Activated naive CD4-positive, alpha-beta T cell treated with Interleukin-2 at 50 U/mL for 16 hours (primary cell): ENCODE data around the gene PIGP.
A peak's percentile ranks its signal among the peaks of the same experiment; 100 is the strongest.
"Not testable (repeated sequence)": the region's sequence is repeated elsewhere in the genome, so short reads cannot be mapped to it uniquely, and the experiment has no call there.

Experiments used
- DNase-seq: peaks from one replicate; pipeline ENCODE4 v3.0.0-alpha.2; 2020

The PIGP gene

GRCh38 chr21:37075214-37075770 lies 2.4 kb upstream of the PIGP start:
- no peak for DNase-seq

- no peak for DNase-seq
Measured at GRCh38 chr21:37074546-37074945, 1.7 kb upstream of the PIGP start.

GRCh38 chr21:37074197-37074510 lies 1.3 kb upstream of the PIGP start:
- no peak for DNase-seq

- DNase-seq = peak; percentile 63
Measured at GRCh38 chr21:37073417-37074196, 736 bp upstream of the PIGP start.

GRCh38 chr21:37072274-37072987 lies 440 bp downstream of the PIGP start:
- no peak for DNase-seq

GRCh38 chr21:37071561-37072273 lies 1.2 kb downstream of the PIGP start:
- DNase-seq = peak; percentile 4

- DNase-seq = no peak
Measured at GRCh38 chr21:37065561-37066177, 7.2 kb downstream of the PIGP start.

- DNase-seq = no peak
Measured at GRCh38 chr21:37064841-37065240, 8.0 kb downstream of the PIGP start.

GRCh38 chr21:37063433-37063832 lies 9.4 kb downstream of the PIGP start:
- no peak for DNase-seq

GRCh38 chr21:37062593-37062935 lies 10.3 kb downstream of the PIGP start:
- DNase-seq = no peak

- no peak for DNase-seq
Measured at GRCh38 chr21:37061926-37062592, 10.8 kb downstream of the PIGP start.

GRCh38 chr21:37060296-37060695 lies 12.6 kb downstream of the PIGP start:
- DNase-seq = no peak

- DNase-seq = no peak
Measured at GRCh38 chr21:37059181-37059580, 13.7 kb downstream of the PIGP start.

GRCh38 chr21:37058261-37058660 lies 14.6 kb downstream of the PIGP start:
- no peak for DNase-seq

- no peak for DNase-seq
Measured at GRCh38 chr21:37057614-37058013, 15.3 kb downstream of the PIGP start.

GRCh38 chr21:37055271-37055855 lies 17.5 kb downstream of the PIGP start:
- DNase-seq = no peak

GRCh38 chr21:37049741-37050140 lies 23.1 kb downstream of the PIGP start:
- DNase-seq = not testable (repeated sequence)

- no peak for DNase-seq
Measured at GRCh38 chr21:37047079-37047478, 25.8 kb downstream of the PIGP start.

- no peak for DNase-seq
Measured at GRCh38 chr21:37045556-37045955, 27.3 kb downstream of the PIGP start.

- DNase-seq = no peak
Measured at GRCh38 chr21:37045149-37045548, 27.7 kb downstream of the PIGP start.

GRCh38 chr21:37044643-37045042 lies 28.2 kb downstream of the PIGP start:
- no peak for DNase-seq

- DNase-seq = no peak
Measured at GRCh38 chr21:37043818-37044217, 29.1 kb downstream of the PIGP start.
